LNCAP (cell line): Measurements from ENCODE around the gene NXPE3.

Source experiments
- CTCF ChIP-seq: fragments of 450-650 bp; IDR thresholded peaks from 2 replicates; pipeline ENCODE4 v1.5.1; 2017; ENCODE audit warnings: mild to moderate bottlenecking

NXPE3 gene

GRCh38 chr3:101828276-101828675 lies 49.3 kb downstream of the NXPE3 start:
- no peak for TF ChIP-seq CTCF

- TF ChIP-seq CTCF = no peak
Measured at GRCh38 chr3:101828691-101829436, 49.9 kb downstream of the NXPE3 start.

GRCh38 chr3:101829437-101829830 lies 50.4 kb downstream of the NXPE3 start:
- no peak for TF ChIP-seq CTCF

GRCh38 chr3:101829874-101830273 lies 50.9 kb downstream of the NXPE3 start:
- TF ChIP-seq CTCF = no peak

- no peak for TF ChIP-seq CTCF
Measured at GRCh38 chr3:101833446-101833974, 54.5 kb downstream of the NXPE3 start.

GRCh38 chr3:101835676-101836075 lies 56.7 kb downstream of the NXPE3 start:
- no peak for TF ChIP-seq CTCF

GRCh38 chr3:101836160-101836559 lies 57.1 kb downstream of the NXPE3 start:
- no peak for TF ChIP-seq CTCF
